Gastrocnemius medialis (tissue), 4 donors: Measurements from ENCODE around the gene SLC2A1. TPM values are rescaled to one million over a fixed set of nuclear protein-coding genes. Genes with fewer than 3 reads are reported as not detected.

Experiments
- ATAC-seq, 2 donors: fragments of 150-250 bp; one replicate each; pipeline ENCODE4 v1.9.1; 2016
- DNase-seq, 2 donors: peaks; one replicate each; pipeline ENCODE4 v3.0.0-alpha.2; 2019
- H3K27ac ChIP-seq, 4 donors: fragments of 200-600 bp; sonication (generic); 1 replicate in 1 of 4; 2 replicates in 3 of 4; pipeline ENCODE4 v1.5.1; 2016 to 2018; ENCODE audit warnings: mild to moderate bottlenecking in 2 of 4, moderate library complexity in 1 of 4
- H3K27me3 ChIP-seq, 3 donors: fragments of 200-600 bp; sonication (generic) in 2 of 3; 1 replicate in 1 of 3; 2 replicates in 2 of 3; pipeline versions ENCODE4 v1.5.1 to v1.6.0; 2016 to 2019; ENCODE audit warnings: mild to moderate bottlenecking in 1 of 3, moderate library complexity in 1 of 3
- H3K36me3 ChIP-seq, 2 donors: fragments of 200-600 bp; sonication (generic) in 1 of 2; one replicate each; pipeline ENCODE4 v1.5.1; 2017 to 2018
- H3K4me1 ChIP-seq, 2 donors: fragments of 200-600 bp; sonication (generic) in 1 of 2; one replicate each; pipeline ENCODE4 v1.5.1; 2016 to 2017; ENCODE audit warnings: mild to moderate bottlenecking in 2 of 2
- H3K4me3 ChIP-seq, 4 donors: fragments of 200-600 bp; sonication (generic) in 3 of 4; 1 replicate in 1 of 4; 2 replicates in 3 of 4; pipeline ENCODE4 v1.5.1; 2016 to 2019; ENCODE audit warnings: mild to moderate bottlenecking in 2 of 4
- H3K9me3 ChIP-seq, 3 donors: fragments of 200-600 bp; sonication (generic) in 2 of 3; 1 replicate in 1 of 3; 2 replicates in 2 of 3; pipeline ENCODE4 v1.5.1; 2016 to 2019
- POLR2A ChIP-seq, 2 donors: fragments of 450-650 bp; IDR thresholded peaks; one replicate each; pipeline ENCODE4 v1.6.1; 2017; ENCODE audit warnings: antibody characterized with exemption in 2 of 2, mild to moderate bottlenecking in 2 of 2, moderate library complexity in 2 of 2
- in situ Hi-C, 4 donors: fragments of 200-750 bp; cut with MboI; loops; one replicate each; pipeline versions ENCODE4 v1.15.0 to v1.8.0; 2017; ENCODE audit warnings: low sequenced_read_pairs in 4 of 4
- intact Hi-C: fragments of 100-400 bp; cut with DNase I; formaldehyde crosslinking; loops from one replicate; pipeline ENCODE4 v1.15.1; 2023; ENCODE audit warnings: low total_unique reads
- total RNA-seq, 4 donors: library from RNA; depleted of rRNA; stranded (reverse); fragments of >200 nt; gene quantifications; one replicate each; pipeline versions ENCODE4 v1.1.0 to v1.2.3, GENCODE V29; 2016
- TF ChIP-seq, protein P1 (sequence below), 5 experiments: fragments of 450-650 bp in 3 of 5; fragments of 200-600 bp in 2 of 5; sonication (generic) in 2 of 5; IDR thresholded peaks in 4 of 5; conservative IDR thresholded peaks in 1 of 5; 1 replicate in 4 of 5; 2 replicates in 1 of 5; pipeline ENCODE4 v1.5.1; 2016 to 2019; ENCODE audit warnings: antibody characterized with exemption in 5 of 5, mild to moderate bottlenecking in 3 of 5, moderate library complexity in 3 of 5

Gene SLC2A1
- total RNA-seq, 4 donors from 2014 or later = 6.3 to 16.1 (median 9.4) TPM

DNA sequence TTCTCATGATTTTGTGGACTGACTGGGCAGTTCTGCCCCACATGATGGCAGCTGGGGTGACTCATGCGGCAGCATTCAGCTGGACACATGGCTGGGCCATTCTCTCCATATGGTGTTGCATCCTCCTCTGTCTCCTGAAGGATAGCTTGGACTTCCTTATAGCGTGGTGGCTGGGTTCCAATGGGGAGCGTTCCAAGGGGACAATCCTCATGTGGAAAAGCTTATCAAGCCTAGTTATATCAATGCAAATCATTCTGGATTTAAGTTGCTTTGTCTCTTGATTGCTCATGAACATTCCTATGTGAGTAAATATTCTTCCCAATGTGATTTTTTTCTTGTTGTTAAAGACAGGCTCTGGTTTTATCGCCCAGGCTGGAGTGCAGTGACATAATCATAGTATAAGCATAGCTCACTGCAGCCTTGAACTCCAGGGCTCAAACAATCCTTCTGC is 13.2 kb upstream of the SLC2A1 start:
- peaks cover 0 to 3% (median 0%) of the 10 kb centered on the region in 3 donors for H3K27me3 ChIP-seq
- H3K36me3 ChIP-seq = no peaks in the 10 kb centered on the region
- no peak overlapping the region for H3K4me3 ChIP-seq
- no peaks in the 10 kb centered on the region for H3K4me1 ChIP-seq
- intact Hi-C loops (no loop called here), in situ Hi-C loops (no loop called here)
- H3K27ac ChIP-seq = no peak overlapping the region
- TF ChIP-seq, protein P1, sequence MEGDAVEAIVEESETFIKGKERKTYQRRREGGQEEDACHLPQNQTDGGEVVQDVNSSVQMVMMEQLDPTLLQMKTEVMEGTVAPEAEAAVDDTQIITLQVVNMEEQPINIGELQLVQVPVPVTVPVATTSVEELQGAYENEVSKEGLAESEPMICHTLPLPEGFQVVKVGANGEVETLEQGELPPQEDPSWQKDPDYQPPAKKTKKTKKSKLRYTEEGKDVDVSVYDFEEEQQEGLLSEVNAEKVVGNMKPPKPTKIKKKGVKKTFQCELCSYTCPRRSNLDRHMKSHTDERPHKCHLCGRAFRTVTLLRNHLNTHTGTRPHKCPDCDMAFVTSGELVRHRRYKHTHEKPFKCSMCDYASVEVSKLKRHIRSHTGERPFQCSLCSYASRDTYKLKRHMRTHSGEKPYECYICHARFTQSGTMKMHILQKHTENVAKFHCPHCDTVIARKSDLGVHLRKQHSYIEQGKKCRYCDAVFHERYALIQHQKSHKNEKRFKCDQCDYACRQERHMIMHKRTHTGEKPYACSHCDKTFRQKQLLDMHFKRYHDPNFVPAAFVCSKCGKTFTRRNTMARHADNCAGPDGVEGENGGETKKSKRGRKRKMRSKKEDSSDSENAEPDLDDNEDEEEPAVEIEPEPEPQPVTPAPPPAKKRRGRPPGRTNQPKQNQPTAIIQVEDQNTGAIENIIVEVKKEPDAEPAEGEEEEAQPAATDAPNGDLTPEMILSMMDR (IDR thresholded peaks at IDR 0.05 in 4 of 5, conservative IDR thresholded peaks at IDR 0.05 in 1 of 5) = no peak
- no peak for TF ChIP-seq POLR2A (IDR thresholded peaks at IDR 0.05)
- no peaks in the 10 kb centered on the region for H3K9me3 ChIP-seq
- no peak for DNase-seq
- no peak for ATAC-seq

DNA sequence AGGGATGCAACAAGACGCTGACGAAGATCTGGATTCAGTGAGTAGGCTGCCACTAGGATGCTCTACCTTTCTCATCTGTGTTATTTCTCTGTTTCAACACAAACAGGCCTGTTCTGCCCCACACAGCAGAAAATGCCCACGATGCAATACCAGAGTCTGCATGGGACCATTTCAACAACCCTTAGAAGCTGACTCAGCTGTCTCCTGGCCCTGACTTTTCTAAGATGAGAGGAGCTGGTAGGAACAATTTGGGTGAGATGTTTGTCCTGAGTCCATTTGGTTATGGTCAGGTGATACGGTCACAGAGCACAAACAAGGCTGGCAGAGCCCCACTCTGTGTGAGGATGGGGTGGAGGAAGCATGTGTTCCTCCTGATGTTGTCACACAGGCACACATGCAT is 11.5 kb upstream of the SLC2A1 start:
- peaks cover 0 to 7% (median 2%) of the 10 kb centered on the region in 3 donors for H3K27me3 ChIP-seq
- in situ Hi-C loops (no loop called here), intact Hi-C loops (no loop called here)
- TF ChIP-seq, protein P1 (IDR thresholded peaks at IDR 0.05 in 4 of 5, conservative IDR thresholded peaks at IDR 0.05 in 1 of 5) = no peak
- no peak for TF ChIP-seq POLR2A (IDR thresholded peaks at IDR 0.05)
- DNase-seq (no peak), ATAC-seq (no peak)
- no peaks in the 10 kb centered on the region for H3K9me3 ChIP-seq
- no peaks in the 10 kb centered on the region for H3K4me1 ChIP-seq
- H3K4me3 ChIP-seq = no peak overlapping the region
- no peak overlapping the region for H3K27ac ChIP-seq
- no peaks in the 10 kb centered on the region for H3K36me3 ChIP-seq

DNA sequence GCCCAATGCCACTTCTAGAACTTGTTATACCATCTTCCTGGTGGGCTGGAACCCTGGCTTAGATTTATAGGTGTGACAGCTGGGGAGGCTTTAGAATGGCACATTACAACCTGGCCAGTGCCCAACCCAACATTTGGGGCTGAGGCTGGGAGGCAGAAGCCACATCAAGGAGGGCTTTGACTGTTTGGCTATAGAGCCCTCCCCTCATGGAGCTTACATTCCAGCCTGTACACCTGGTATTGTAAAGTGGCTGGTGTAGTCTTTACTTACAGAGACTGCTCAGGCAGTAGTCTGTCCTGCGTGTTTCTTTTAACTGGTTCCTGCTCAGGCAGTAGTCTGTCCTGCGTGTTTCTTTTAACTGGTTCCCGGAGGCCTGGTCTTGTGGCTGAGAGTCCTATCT is 10.0 kb upstream of the SLC2A1 start:
- H3K27me3 ChIP-seq = peaks cover 0 to 17% (median 12%) of the 10 kb centered on the region in 3 donors
- no peak overlapping the region for H3K27ac ChIP-seq
- in situ Hi-C loops = no loop called here
- no peak overlapping the region for H3K4me3 ChIP-seq
- no peak for DNase-seq
- H3K9me3 ChIP-seq = no peaks in the 10 kb centered on the region
- H3K4me1 ChIP-seq = no peaks in the 10 kb centered on the region
- TF ChIP-seq POLR2A (IDR thresholded peaks at IDR 0.05) = no peak
- TF ChIP-seq, protein P1 (IDR thresholded peaks at IDR 0.05 in 4 of 5, conservative IDR thresholded peaks at IDR 0.05 in 1 of 5) = no peak
- no peak for ATAC-seq
- no peaks in the 10 kb centered on the region for H3K36me3 ChIP-seq
- intact Hi-C loops = no loop called here

DNA sequence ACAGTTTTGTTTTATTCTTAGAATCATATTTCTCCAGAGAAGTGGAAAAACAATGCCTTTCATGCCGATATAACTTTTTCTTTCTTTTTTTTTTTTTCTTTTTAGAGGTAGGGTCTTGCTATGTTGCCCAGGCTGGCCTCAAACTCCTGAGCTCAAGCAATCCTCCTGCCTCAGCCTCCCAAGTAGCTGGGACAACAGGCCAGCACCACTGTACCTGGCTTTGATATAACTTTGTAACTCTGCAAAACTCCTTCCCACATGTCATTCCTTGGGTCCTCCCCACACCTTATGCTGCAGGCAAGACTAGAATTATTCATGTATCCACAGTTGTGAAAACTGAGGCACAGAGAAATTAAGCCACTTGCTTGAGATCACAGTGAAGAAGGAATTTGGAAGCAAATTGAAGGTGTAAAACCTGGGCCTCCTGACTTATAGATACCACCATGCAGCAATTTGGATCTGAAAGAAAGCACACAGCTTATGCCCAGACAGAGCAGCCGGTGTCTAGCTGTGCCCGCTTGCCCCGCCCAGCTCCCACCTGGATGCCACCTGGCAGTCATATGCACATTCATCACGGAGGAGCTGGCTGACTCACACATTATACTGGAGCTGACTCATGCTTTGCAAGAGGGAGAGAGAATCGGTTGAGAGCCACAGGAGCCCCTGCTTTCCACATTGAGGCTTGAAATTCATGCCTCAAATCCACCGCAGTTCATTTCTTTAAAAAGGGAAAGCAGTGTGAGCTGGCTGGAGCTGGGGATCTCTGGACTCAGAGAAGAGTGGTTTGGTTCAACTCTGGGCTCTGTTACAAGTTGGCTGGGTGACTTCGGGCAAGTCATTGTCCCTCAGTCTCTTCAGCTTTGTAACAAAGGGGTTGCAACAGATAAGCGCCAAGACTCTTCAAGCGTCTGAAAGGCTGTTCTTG is 8.3 kb upstream of the SLC2A1 start:
- no peak overlapping the region for H3K4me3 ChIP-seq
- H3K9me3 ChIP-seq = no peaks in the 10 kb centered on the region
- TF ChIP-seq, protein P1 (IDR thresholded peaks at IDR 0.05 in 4 of 5, conservative IDR thresholded peaks at IDR 0.05 in 1 of 5) = no peak
- TF ChIP-seq POLR2A (IDR thresholded peaks at IDR 0.05) = no peak
- peaks cover 10 to 26% (median 24%) of the 10 kb centered on the region in 3 donors for H3K27me3 ChIP-seq
- DNase-seq = no peak
- in situ Hi-C loops (no loop called here), intact Hi-C loops (no loop called here)
- no peaks in the 10 kb centered on the region for H3K4me1 ChIP-seq
- ATAC-seq = no peak
- no peaks in the 10 kb centered on the region for H3K36me3 ChIP-seq
- H3K27ac ChIP-seq = no peak overlapping the region
